T-helper 1 cell treated with Interleukin-12 subunit alpha and Interleukin-12 subunit beta and Interleukin-4 antibody, amounts not matched to agents 30 μg/mL and 1 μg/mL, for 36 hours (primary cell): ENCODE measurements around the gene MET.
"Not testable (repeated sequence)": the region's sequence is repeated elsewhere in the genome, so short reads cannot be mapped to it uniquely, and the experiment has no call there.

Source experiments
- H3K27ac Mint-ChIP-seq: one replicate; pipeline ENCODE4 v1.8.0; 2021; ENCODE audit warnings: mild to moderate bottlenecking, mixed read lengths
- H3K27me3 Mint-ChIP-seq: one replicate; pipeline ENCODE4 v1.8.0; 2021; ENCODE audit warnings: low read depth, mixed read lengths
- H3K36me3 Mint-ChIP-seq: one replicate; pipeline ENCODE4 v1.8.0; 2021; ENCODE audit warnings: low read depth, mixed read lengths
- H3K4me1 Mint-ChIP-seq: one replicate; pipeline ENCODE4 v1.8.0; 2021; ENCODE audit warnings: low read depth, mixed read lengths
- H3K4me3 Mint-ChIP-seq: one replicate; pipeline ENCODE4 v1.8.0; 2021; ENCODE audit warnings: mild to moderate bottlenecking, moderate library complexity, mixed read lengths
- H3K9me3 Mint-ChIP-seq: one replicate; pipeline ENCODE4 v1.8.0; 2021; ENCODE audit warnings: mixed read lengths

The MET gene

GRCh38 chr7:116713918-116714317 lies 41.9 kb downstream of the MET start:
- H3K36me3 Mint-ChIP-seq = no peaks in the 10 kb centered on the region
- H3K27ac Mint-ChIP-seq = no peak overlapping the region
- H3K4me3 Mint-ChIP-seq = no peak overlapping the region
- H3K27me3 Mint-ChIP-seq = no peaks in the 10 kb centered on the region
- H3K9me3 Mint-ChIP-seq = no peaks in the 10 kb centered on the region
- no peaks in the 10 kb centered on the region for H3K4me1 Mint-ChIP-seq

DNA sequence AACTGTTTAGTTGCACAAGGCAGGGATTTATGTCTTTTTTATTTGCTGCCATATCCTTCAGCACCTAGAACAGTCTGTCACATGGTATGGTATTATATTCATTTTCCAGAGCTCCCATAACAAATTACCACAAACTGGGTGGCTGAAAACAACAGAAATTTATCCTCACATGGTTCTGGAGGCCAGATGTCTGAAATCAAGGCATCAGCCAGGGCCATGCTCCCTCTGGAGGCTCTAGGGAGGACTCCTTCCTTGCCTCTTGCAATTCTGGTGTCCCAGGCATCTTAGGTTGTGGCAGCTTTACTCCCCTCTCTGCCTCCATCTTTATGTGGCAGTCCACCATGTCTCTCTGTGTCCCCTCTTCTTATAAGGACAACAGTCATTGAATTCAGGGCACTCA lies 43.1 kb downstream of the MET start:
- Mint-ChIP-seq H3K4me3 (no peak overlapping the region), H3K27me3 (no peaks in the 10 kb centered on the region), H3K4me1 (no peaks in the 10 kb centered on the region), H3K36me3 (no peaks in the 10 kb centered on the region), H3K27ac (no peak overlapping the region), H3K9me3 (no peaks in the 10 kb centered on the region)

DNA sequence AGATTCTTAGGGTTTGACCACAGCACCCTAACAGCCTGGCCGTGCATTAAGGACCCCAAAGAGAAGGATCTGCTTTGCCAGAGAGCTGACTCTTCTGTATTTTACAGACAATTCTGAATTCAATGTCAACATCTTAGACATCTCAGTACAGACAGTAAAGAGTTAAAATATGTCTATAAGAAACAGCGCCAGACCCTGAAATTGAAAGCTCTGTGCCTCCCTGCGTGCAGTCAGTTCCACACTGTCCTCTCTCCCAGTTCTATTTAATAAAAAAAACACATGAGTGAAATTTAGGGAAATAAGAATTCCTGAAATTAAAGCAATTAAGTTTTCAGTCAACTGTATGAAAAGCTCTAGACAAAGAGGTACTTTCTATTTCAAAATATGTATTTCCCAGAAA lies 45.1 kb downstream of the MET start:
- Mint-ChIP-seq H3K27me3 (no peaks in the 10 kb centered on the region), H3K4me3 (no peak overlapping the region), H3K36me3 (no peaks in the 10 kb centered on the region), H3K4me1 (no peaks in the 10 kb centered on the region), H3K9me3 (no peaks in the 10 kb centered on the region), H3K27ac (no peak overlapping the region)

GRCh38 chr7:116723959-116724529 lies 52.0 kb downstream of the MET start:
- not testable (repeated sequence) for H3K9me3 Mint-ChIP-seq, H3K27me3 Mint-ChIP-seq, H3K27ac Mint-ChIP-seq, H3K4me3 Mint-ChIP-seq, H3K36me3 Mint-ChIP-seq, H3K4me1 Mint-ChIP-seq

DNA sequence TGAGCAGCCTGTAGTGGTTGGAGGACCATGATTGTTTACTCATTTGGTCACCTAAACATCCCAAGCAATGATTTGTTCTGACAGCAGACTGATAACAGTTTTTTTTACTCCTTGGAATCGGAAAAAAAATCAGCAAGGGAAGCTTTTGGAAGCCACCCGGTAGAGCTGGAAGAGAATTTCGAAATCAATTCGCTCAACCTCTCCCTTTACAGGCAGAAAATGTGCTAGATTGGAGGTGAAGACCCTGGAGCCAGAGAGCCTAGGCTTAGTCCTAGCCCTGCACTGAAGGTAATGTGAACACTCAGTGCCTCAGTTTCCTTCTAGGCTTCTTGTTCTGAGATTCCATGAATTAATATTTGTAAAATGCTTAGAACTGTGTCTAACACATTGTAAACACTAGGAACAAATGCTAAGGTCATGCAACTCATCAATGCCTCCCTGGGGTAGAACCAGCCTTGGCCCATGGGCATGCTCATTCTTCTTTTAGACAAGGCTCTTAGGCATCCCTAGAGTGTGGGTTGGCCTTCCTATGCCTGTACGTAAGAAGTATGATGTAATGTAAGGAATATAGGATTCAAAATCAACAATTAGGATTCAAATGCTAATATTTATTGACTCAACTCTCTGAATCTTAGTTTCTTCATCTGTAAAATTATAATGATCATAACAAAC lies 52.7 kb downstream of the MET start:
- H3K9me3 Mint-ChIP-seq = no peaks in the 10 kb centered on the region
- no peaks in the 10 kb centered on the region for H3K27me3 Mint-ChIP-seq
- H3K36me3 Mint-ChIP-seq = no peaks in the 10 kb centered on the region
- no peak overlapping the region for H3K27ac Mint-ChIP-seq
- no peak overlapping the region for H3K4me3 Mint-ChIP-seq
- no peaks in the 10 kb centered on the region for H3K4me1 Mint-ChIP-seq

DNA sequence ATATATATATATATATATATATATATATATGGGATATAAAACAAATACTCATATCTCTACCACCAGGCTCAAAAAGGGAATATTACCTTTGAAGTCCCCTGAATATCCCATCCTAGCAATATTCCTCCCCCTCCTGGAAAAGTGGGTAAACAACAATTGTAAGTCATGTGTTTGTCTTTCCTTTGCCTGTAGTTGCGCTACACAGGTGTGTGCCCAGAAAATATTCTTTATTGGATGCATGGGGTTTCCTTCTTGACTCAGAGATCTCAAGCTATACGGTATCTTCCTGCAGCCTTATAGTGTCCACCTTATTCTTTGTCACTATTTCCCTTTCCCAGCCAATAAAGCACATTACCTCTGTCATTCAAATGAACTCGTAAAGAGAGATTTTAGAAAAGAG lies 54.2 kb downstream of the MET start:
- no peaks in the 10 kb centered on the region for H3K4me1 Mint-ChIP-seq
- no peaks in the 10 kb centered on the region for H3K27me3 Mint-ChIP-seq
- no peaks in the 10 kb centered on the region for H3K36me3 Mint-ChIP-seq
- no peaks in the 10 kb centered on the region for H3K9me3 Mint-ChIP-seq
- no peak overlapping the region for H3K27ac Mint-ChIP-seq
- H3K4me3 Mint-ChIP-seq = no peak overlapping the region

DNA sequence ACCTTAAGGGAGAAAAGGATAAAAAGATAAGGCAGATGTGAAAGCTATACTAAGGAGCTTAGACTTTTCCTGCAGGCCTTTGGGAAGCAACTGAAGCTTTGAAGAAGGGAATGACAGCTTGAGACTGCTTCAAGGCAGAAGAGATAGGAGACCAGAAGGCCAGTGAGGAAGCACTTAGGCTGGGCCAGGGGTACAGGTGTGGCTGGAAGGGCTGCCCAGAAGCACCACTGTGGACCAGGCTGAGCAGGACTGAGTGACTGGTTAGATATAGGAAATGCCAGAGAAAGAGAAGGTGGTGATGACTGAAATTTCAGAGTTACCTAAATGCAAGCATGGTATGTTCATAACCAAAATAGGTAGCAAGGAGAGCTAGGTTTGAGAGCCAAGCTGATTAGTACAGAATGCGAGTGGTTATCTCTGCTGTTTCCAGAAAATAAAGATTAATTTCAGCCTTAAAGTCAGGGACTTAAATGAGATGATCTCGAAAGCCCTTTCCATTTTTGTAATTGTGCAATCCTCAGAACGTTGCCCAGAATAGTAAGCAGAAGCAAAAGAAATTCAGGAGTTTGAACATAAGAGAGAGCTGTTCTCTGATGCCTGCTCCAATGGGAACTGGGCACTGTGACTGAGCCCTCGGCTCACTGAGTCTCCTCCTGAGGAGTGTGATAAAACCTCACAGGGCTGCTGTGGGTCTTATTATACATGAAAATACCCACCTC lies 54.9 kb downstream of the MET start:
- Mint-ChIP-seq H3K4me1 (no peaks in the 10 kb centered on the region), H3K4me3 (no peak overlapping the region), H3K9me3 (no peaks in the 10 kb centered on the region), H3K27me3 (no peaks in the 10 kb centered on the region), H3K36me3 (no peaks in the 10 kb centered on the region), H3K27ac (no peak overlapping the region)

- H3K27ac Mint-ChIP-seq = no peak overlapping the region
- no peaks in the 10 kb centered on the region for H3K27me3 Mint-ChIP-seq
- H3K9me3 Mint-ChIP-seq = no peaks in the 10 kb centered on the region
- no peaks in the 10 kb centered on the region for H3K36me3 Mint-ChIP-seq
- no peaks in the 10 kb centered on the region for H3K4me1 Mint-ChIP-seq
- H3K4me3 Mint-ChIP-seq = no peak overlapping the region
Measured at GRCh38 chr7:116727432-116728009, 55.5 kb downstream of the MET start.

- Mint-ChIP-seq H3K36me3 (no peaks in the 10 kb centered on the region), H3K27me3 (no peaks in the 10 kb centered on the region), H3K27ac (no peak overlapping the region), H3K4me3 (no peak overlapping the region), H3K4me1 (no peaks in the 10 kb centered on the region), H3K9me3 (no peaks in the 10 kb centered on the region)
Measured at GRCh38 chr7:116728413-116728812, 56.4 kb downstream of the MET start.

DNA sequence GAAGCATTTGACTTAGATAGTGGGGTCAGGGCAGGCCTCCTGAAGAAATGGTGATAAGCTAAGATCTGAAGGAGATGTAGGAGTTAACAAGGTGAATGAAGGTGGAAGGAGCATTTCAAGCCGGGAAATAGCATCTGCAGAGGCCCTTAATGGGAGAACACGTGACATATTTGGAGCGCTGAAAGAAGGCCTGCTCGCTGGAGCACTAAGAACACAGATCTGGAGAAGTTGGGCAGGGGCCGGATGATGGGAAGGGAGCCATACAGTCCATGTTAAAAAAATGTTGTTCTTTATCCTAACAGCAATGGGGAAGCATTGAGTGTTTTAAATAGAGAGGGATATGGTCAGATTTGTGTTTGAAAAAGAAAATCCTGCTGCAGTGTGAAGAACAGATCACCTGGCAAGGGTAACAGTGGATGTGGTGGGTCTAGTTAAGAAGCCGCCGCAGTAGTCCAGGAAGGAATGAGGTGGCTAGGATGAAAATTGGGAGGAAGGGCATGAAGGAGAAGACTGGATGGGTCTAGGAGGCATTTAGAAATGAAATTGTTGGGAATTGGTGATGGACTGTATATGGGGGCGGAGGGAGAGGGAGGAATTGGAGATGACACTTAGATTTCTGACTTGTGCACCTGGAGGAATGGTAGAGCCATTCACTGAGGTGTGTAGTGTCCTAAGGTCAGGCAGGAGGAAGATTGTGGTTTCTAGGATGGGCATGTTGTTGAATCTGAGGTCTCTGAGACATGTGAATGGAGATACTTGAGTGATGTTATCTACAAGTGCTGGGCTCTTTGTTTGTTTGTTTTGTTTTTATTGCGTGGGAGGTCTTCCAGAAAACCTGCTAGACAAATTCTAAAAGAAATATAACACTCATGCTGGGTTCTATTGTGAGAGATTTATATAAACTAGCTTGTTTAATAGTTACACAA lies 58.4 kb downstream of the MET start:
- Mint-ChIP-seq H3K4me1 (no peaks in the 10 kb centered on the region), H3K27ac (no peak overlapping the region), H3K4me3 (no peak overlapping the region), H3K27me3 (no peaks in the 10 kb centered on the region), H3K9me3 (no peaks in the 10 kb centered on the region), H3K36me3 (no peaks in the 10 kb centered on the region)

DNA sequence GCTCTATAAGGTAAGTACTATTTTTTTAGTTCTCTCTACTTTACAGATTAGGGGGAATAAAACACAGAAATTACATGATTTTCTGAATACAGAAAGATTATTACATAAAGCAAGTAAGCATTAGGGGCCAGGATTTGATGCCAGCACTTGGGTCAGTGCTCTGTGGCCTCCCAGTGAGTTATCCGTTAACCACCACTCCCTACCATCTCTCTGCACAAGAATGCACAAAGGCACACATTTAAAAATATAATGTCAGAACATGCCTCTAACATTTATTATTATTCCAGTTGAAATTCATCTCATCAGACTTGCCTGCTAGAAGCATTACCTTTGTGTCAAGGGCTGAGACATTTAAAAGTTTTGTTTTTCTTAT lies 59.0 kb downstream of the MET start:
- H3K36me3 Mint-ChIP-seq = no peaks in the 10 kb centered on the region
- H3K4me1 Mint-ChIP-seq = no peaks in the 10 kb centered on the region
- H3K27me3 Mint-ChIP-seq = no peaks in the 10 kb centered on the region
- no peak overlapping the region for H3K27ac Mint-ChIP-seq
- no peaks in the 10 kb centered on the region for H3K9me3 Mint-ChIP-seq
- H3K4me3 Mint-ChIP-seq = no peak overlapping the region

- H3K4me1 Mint-ChIP-seq = no peaks in the 10 kb centered on the region
- H3K4me3 Mint-ChIP-seq = no peak overlapping the region
- no peaks in the 10 kb centered on the region for H3K9me3 Mint-ChIP-seq
- no peaks in the 10 kb centered on the region for H3K36me3 Mint-ChIP-seq
- H3K27me3 Mint-ChIP-seq = no peaks in the 10 kb centered on the region
- H3K27ac Mint-ChIP-seq = no peak overlapping the region
Measured at GRCh38 chr7:116731445-116732335, 59.7 kb downstream of the MET start.

GRCh38 chr7:116732788-116733694 lies 61.0 kb downstream of the MET start:
- Mint-ChIP-seq H3K9me3 (no peaks in the 10 kb centered on the region), H3K4me1 (no peaks in the 10 kb centered on the region), H3K36me3 (no peaks in the 10 kb centered on the region), H3K27ac (no peak overlapping the region), H3K4me3 (no peak overlapping the region), H3K27me3 (peaks cover 4% of the 10 kb centered on the region)
